ENCODE data around the gene SSTR5.

GRCh38 chr16:1082952-1083675, 10.6 kb downstream of the SSTR5 start:
- TF ChIP-seq, protein P1, sequence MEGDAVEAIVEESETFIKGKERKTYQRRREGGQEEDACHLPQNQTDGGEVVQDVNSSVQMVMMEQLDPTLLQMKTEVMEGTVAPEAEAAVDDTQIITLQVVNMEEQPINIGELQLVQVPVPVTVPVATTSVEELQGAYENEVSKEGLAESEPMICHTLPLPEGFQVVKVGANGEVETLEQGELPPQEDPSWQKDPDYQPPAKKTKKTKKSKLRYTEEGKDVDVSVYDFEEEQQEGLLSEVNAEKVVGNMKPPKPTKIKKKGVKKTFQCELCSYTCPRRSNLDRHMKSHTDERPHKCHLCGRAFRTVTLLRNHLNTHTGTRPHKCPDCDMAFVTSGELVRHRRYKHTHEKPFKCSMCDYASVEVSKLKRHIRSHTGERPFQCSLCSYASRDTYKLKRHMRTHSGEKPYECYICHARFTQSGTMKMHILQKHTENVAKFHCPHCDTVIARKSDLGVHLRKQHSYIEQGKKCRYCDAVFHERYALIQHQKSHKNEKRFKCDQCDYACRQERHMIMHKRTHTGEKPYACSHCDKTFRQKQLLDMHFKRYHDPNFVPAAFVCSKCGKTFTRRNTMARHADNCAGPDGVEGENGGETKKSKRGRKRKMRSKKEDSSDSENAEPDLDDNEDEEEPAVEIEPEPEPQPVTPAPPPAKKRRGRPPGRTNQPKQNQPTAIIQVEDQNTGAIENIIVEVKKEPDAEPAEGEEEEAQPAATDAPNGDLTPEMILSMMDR (conservative IDR thresholded peaks at IDR 0.05; ENCODE audit: low read depth, low read length): no peak
- TF ChIP-seq POLR2A (IDR thresholded peaks at IDR 0.05; ENCODE audit: low read depth, low read length) (no peak), RCOR1 (IDR thresholded peaks at IDR 0.05; ENCODE audit: insufficient replicate concordance, low read length) (no peak)

Measured in IMR-90 (cell line).